Progenitor cell of endocrine pancreas (in vitro differentiated cells): ENCODE results near the gene CENATAC. TPM values are rescaled to one million over a fixed set of nuclear protein-coding genes. Genes with fewer than 3 reads are reported as not detected.
"Not testable (repeated sequence)": the region's sequence is repeated elsewhere in the genome, so short reads cannot be mapped to it uniquely, and the experiment has no call there.

Experiments used
- DNase-seq: peaks from one replicate; pipeline ENCODE4 v3.0.0; 2021; ENCODE audit warnings: low spot score; ENCODE audit not compliant: unreplicated experiment
- H3K27ac Mint-ChIP-seq: 2 replicates; pipeline ENCODE4 v1.8.0; 2021; ENCODE audit warnings: mild to moderate bottlenecking, moderate library complexity, mixed read lengths
- H3K27me3 Mint-ChIP-seq: 2 replicates; pipeline ENCODE4 v1.8.0; 2021; ENCODE audit warnings: mixed read lengths
- H3K36me3 Mint-ChIP-seq: 2 replicates; pipeline ENCODE4 v1.8.0; 2022; ENCODE audit warnings: mixed read lengths; ENCODE audit not compliant: insufficient read depth
- H3K4me1 Mint-ChIP-seq: 2 replicates; pipeline ENCODE4 v1.8.0; 2021; ENCODE audit warnings: low read depth, mixed read lengths
- H3K4me3 Mint-ChIP-seq: 2 replicates; pipeline ENCODE4 v1.8.0; 2021; ENCODE audit warnings: low read depth, mild to moderate bottlenecking, moderate library complexity, mixed read lengths
- H3K9me3 Mint-ChIP-seq: 2 replicates; pipeline ENCODE4 v1.8.0; 2021; ENCODE audit warnings: low read depth, mixed read lengths
- microRNA-seq: library from miRNA; unstranded; fragments of <30 nt; microRNA quantifications from one replicate; pipeline ENCODE4 v1.1.0, GENCODE V29; 2020; ENCODE audit warnings: borderline number of aligned reads; ENCODE audit not compliant: unreplicated experiment
- total RNA-seq: library from RNA; stranded (reverse); gene quantifications from 2 replicates; pipeline ENCODE4 v1.2.1, GENCODE V29; 2021
- TF ChIP-seq, protein P1 (sequence below): fragments of 200-600 bp; sonication (generic); IDR thresholded peaks from one replicate; pipeline ENCODE4 v1.5.0; 2021; ENCODE audit warnings: antibody characterized with exemption, mild to moderate bottlenecking; ENCODE audit not compliant: unreplicated experiment

Gene CENATAC
- total RNA-seq, 1 donor from 2014 or later = 56.5 TPM

DNA sequence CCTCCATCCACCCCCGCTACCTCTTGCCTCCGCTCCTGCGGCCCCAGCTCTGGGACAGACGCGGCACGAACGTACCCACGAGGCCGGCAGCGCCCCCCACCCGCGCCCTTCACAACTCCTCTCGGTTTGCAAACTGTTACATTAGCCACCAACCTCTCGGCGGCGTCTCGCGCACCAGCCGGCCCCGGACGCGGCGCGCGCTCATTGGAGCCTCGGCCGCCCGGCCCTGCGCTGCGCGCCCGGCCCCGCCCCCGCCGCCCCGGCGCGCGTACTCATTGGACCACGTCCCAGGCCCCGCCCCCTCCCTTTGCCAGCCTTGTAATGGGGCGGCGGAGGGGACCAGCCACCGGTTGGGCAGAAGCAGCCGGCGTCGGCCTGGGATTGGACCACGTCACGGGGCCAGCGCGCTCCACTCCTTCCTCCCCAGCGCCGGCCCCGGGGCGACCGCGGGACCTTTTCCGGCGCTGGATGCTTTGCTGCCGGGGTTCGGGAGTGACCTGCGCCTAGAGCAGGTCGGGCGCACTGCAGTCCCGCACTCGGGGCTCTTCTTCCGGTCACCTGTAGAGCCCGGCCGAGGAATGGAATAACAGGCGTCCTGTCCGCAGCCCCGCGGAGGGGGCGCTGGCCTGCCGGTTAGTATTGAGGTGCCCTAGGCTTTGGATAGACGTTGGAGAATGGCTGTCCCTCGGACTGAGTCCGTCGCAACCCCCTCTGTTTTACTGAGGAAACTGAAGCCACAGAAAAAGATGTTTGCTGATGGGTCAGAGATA lies 59.2 kb downstream of the CENATAC start, which contains the start of gene HYOU1:
Gene HYOU1 (minus strand): TSS at position 206 of the 770 bp plus-strand sequence. CDS start 1,045 bp downstream, outside the sequence.
- TF ChIP-seq, protein P1, sequence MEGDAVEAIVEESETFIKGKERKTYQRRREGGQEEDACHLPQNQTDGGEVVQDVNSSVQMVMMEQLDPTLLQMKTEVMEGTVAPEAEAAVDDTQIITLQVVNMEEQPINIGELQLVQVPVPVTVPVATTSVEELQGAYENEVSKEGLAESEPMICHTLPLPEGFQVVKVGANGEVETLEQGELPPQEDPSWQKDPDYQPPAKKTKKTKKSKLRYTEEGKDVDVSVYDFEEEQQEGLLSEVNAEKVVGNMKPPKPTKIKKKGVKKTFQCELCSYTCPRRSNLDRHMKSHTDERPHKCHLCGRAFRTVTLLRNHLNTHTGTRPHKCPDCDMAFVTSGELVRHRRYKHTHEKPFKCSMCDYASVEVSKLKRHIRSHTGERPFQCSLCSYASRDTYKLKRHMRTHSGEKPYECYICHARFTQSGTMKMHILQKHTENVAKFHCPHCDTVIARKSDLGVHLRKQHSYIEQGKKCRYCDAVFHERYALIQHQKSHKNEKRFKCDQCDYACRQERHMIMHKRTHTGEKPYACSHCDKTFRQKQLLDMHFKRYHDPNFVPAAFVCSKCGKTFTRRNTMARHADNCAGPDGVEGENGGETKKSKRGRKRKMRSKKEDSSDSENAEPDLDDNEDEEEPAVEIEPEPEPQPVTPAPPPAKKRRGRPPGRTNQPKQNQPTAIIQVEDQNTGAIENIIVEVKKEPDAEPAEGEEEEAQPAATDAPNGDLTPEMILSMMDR = peak; percentile 49
- DNase-seq = peak; percentile 98
- H3K4me3 Mint-ChIP-seq = peak within 1 kb of the TSS; percentile 83
- no peaks in the 10 kb centered on the region for H3K27me3 Mint-ChIP-seq
- H3K27ac Mint-ChIP-seq = peak within 1 kb of the TSS; percentile 96
- peaks cover 20% of the 10 kb centered on the region for H3K4me1 Mint-ChIP-seq
- peaks cover 16% of the 10 kb centered on the region for H3K36me3 Mint-ChIP-seq
- no peaks in the 10 kb centered on the region for H3K9me3 Mint-ChIP-seq

DNA sequence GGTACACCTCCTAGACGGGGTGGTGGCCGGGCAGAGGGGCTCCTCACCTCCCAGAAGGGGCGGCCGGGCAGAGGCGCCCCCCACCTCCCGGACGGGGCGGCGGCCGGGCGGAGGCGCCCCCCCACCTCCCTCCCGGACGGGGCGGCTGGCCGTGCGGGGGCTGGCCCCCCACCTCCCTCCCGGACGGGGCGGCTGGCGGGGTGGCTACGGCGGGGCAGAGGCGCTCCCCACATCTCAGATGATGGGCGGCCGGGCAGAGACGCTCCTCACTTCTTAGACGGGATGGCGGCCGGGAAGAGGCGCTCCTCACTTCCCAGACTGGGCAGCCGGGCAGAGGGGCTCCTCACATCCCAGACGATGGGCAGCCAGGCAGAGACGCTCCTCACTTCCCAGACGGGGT lies 61.2 kb downstream of the CENATAC start:
- peaks cover 20% of the 10 kb centered on the region for H3K4me1 Mint-ChIP-seq
- DNase-seq, H3K4me3 Mint-ChIP-seq, H3K9me3 Mint-ChIP-seq, H3K27me3 Mint-ChIP-seq, H3K36me3 Mint-ChIP-seq: not testable (repeated sequence)
- peak overlapping the region; percentile 67 for H3K27ac Mint-ChIP-seq

DNA sequence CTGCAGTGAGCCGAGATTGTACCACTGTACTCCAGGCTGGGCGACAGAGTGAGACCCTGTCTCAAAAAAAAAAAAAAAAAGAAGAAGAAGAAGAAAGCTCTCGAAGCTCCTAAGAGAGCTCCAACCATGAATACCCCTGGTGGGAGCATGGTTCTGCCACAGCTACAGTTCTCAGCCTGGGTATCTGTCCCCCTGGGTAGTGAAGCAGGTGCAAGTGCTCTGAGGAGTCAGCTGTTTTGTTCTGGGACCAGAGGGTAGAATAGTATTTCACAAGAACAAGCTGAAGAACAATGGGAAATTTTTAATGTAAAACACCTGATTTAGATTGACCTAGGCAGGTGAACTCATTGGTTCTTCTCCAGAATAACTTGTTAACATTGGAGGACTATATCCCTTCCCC lies 63.3 kb downstream of the CENATAC start:
- Mint-ChIP-seq H3K4me3 (no peak overlapping the region), H3K36me3 (no peaks in the 10 kb centered on the region), H3K9me3 (no peaks in the 10 kb centered on the region), H3K27ac (no peak overlapping the region), H3K4me1 (peaks cover 12% of the 10 kb centered on the region), H3K27me3 (no peaks in the 10 kb centered on the region)
- no peak for DNase-seq
- TF ChIP-seq, protein P1 = no peak

DNA sequence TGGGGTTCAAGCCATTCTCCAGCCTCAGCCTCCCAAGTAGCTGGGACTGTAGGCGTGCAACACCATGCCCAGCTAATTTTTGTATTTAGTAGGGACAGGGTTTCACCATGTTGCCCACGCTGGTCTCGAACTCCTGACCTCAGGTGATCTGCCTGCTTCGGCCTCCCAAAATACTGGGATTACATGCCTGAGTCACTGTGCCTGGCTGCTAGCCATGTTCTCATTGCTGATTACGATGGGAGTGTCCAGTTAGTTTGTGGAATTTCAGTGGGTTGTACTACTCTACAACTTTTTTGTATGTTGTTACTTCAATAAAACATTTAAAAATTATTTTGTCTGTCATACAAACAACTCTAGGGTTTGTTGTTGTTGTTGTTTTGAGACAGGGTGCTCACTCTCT lies 64.8 kb downstream of the CENATAC start:
- no peaks in the 10 kb centered on the region for H3K36me3 Mint-ChIP-seq
- no peak overlapping the region for H3K27ac Mint-ChIP-seq
- H3K4me3 Mint-ChIP-seq = no peak overlapping the region
- DNase-seq = no peak
- H3K27me3 Mint-ChIP-seq = no peaks in the 10 kb centered on the region
- TF ChIP-seq, protein P1 = no peak
- H3K9me3 Mint-ChIP-seq = no peaks in the 10 kb centered on the region
- peaks cover 16% of the 10 kb centered on the region for H3K4me1 Mint-ChIP-seq

DNA sequence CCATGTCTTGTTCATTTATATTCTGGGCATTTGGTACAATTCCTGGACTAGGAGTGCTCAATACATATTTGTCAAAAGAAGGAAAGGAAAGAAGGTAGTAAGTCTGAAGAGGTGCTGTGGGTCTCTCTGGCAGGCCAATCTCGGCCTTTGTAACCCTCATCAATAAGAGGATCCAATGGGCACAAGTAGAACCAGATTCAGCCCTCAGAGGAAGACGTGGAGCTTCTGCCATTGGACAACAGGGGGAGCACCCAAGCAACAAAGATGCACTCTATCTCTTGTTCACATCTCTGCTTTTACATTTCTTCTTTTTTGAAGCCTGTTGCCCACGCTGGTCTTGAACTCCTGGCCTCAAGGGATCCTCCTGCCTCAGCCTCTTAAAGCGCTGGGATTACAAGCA lies 67.4 kb downstream of the CENATAC start:
- peaks cover 12% of the 10 kb centered on the region for H3K4me1 Mint-ChIP-seq
- TF ChIP-seq, protein P1 = peak; percentile 30
- no peak overlapping the region for H3K27ac Mint-ChIP-seq
- H3K36me3 Mint-ChIP-seq = peaks cover 4% of the 10 kb centered on the region
- no peaks in the 10 kb centered on the region for H3K9me3 Mint-ChIP-seq
- no peak for DNase-seq
- H3K27me3 Mint-ChIP-seq = no peaks in the 10 kb centered on the region
- H3K4me3 Mint-ChIP-seq = no peak overlapping the region

Small RNA genes lying within 50 kb of the gene (microRNA-seq; reads per million reads assigned to microRNA genes)
- not detected for gene MIR3656

Other genes with a start within 250 kb of the CENATAC start
- gene DDX6, start 207.0 kb upstream of the CENATAC start, total RNA-seq = 181 and 188 TPM in 2 replicates
- gene CXCR5, start 114.2 kb upstream of the CENATAC start, total RNA-seq = not detected in 2 replicates
- gene BCL9L, start 72.2 kb upstream of the CENATAC start, total RNA-seq = 26.4 and 30.3 TPM in 2 replicates
- 0.41 TPM in 1 of 2 replicates, not detected in the other for gene UPK2, start 41.8 kb upstream of the CENATAC start, total RNA-seq
- gene FOXR1, start 26.4 kb upstream of the CENATAC start, total RNA-seq = not detected in 2 replicates
- 1,089 and 1,112 TPM in 2 replicates for gene RPS25, start 20.2 kb downstream of the CENATAC start, total RNA-seq
- 60.3 and 60.7 TPM in 2 replicates for gene TRAPPC4, start 20.6 kb downstream of the CENATAC start, total RNA-seq
- gene SLC37A4, start 32.7 kb downstream of the CENATAC start, total RNA-seq = 52.7 and 53.4 TPM in 2 replicates
- 196 and 199 TPM in 2 replicates for gene HYOU1, start 59.1 kb downstream of the CENATAC start, total RNA-seq
- gene VPS11, start 69.7 kb downstream of the CENATAC start, total RNA-seq = 36.3 and 37.2 TPM in 2 replicates
- gene HMBS, start 86.7 kb downstream of the CENATAC start, total RNA-seq = 39.0 and 39.8 TPM in 2 replicates
- 53.4 and 60.8 TPM in 2 replicates for gene DPAGT1, start 103.7 kb downstream of the CENATAC start, total RNA-seq
- 7.2 and 7.3 TPM in 2 replicates for gene C2CD2L, start 109.2 kb downstream of the CENATAC start, total RNA-seq
- 48.7 and 52.2 TPM in 2 replicates for gene HINFP, start 123.4 kb downstream of the CENATAC start, total RNA-seq
- 0.53 and 0.78 TPM in 2 replicates for gene ABCG4, start 150.9 kb downstream of the CENATAC start, total RNA-seq
- 14.7 and 15.9 TPM in 2 replicates for gene NLRX1, start 170.6 kb downstream of the CENATAC start, total RNA-seq
- 6.2 and 6.3 TPM in 2 replicates for gene NHERF4, start 187.3 kb downstream of the CENATAC start, total RNA-seq
- gene CBL, start 208.2 kb downstream of the CENATAC start, total RNA-seq = 26.4 and 26.5 TPM in 2 replicates